GM19372 (cell line): ENCODE measurements around the gene HS3ST4.

ENCODE experiments used
- ATAC-seq: cut with Tn5 transposase; IDR thresholded peaks from one replicate; pipeline ENCODE4 v1.9.1; 2021; ENCODE audit warnings: mild to moderate bottlenecking, low read depth, moderate library complexity; ENCODE audit not compliant: unreplicated experiment

Gene HS3ST4

GRCh38 chr16:25812215-25812614 is 120.5 kb downstream of the HS3ST4 start:
- no peak for ATAC-seq

GRCh38 chr16:25817295-25817694 is 125.5 kb downstream of the HS3ST4 start:
- no peak for ATAC-seq

- no peak for ATAC-seq
These were observed 126.1 kb downstream of the HS3ST4 start for GRCh38 chr16:25817876-25818275.

GRCh38 chr16:25823891-25824290 is 132.1 kb downstream of the HS3ST4 start:
- ATAC-seq: no peak

GRCh38 chr16:25827709-25828108 is 135.9 kb downstream of the HS3ST4 start:
- no peak for ATAC-seq

GRCh38 chr16:25828510-25828909 is 136.8 kb downstream of the HS3ST4 start:
- ATAC-seq: no peak

GRCh38 chr16:25832291-25832690 is 140.5 kb downstream of the HS3ST4 start:
- ATAC-seq: no peak

GRCh38 chr16:25834101-25834500 is 142.3 kb downstream of the HS3ST4 start:
- ATAC-seq: no peak

GRCh38 chr16:25835126-25835525 is 143.4 kb downstream of the HS3ST4 start:
- no peak for ATAC-seq

GRCh38 chr16:25838724-25839186 is 147.0 kb downstream of the HS3ST4 start:
- no peak for ATAC-seq

GRCh38 chr16:25841761-25842160 is 150.0 kb downstream of the HS3ST4 start:
- no peak for ATAC-seq

- no peak for ATAC-seq
These were observed 154.1 kb downstream of the HS3ST4 start for GRCh38 chr16:25845901-25846300.

- no peak for ATAC-seq
These were observed 162.4 kb downstream of the HS3ST4 start for GRCh38 chr16:25854141-25854540.

- no peak for ATAC-seq
These were observed 163.3 kb downstream of the HS3ST4 start for GRCh38 chr16:25855063-25855462.

GRCh38 chr16:25855818-25856217 is 164.1 kb downstream of the HS3ST4 start:
- ATAC-seq: no peak

GRCh38 chr16:25859645-25860044 is 167.9 kb downstream of the HS3ST4 start:
- ATAC-seq: no peak

- no peak for ATAC-seq
These were observed 175.3 kb downstream of the HS3ST4 start for GRCh38 chr16:25867041-25867440.

- no peak for ATAC-seq
These were observed 176.3 kb downstream of the HS3ST4 start for GRCh38 chr16:25868106-25868505.

GRCh38 chr16:25868706-25869370 is 177.1 kb downstream of the HS3ST4 start:
- no peak for ATAC-seq

GRCh38 chr16:25872369-25873070 is 180.8 kb downstream of the HS3ST4 start:
- ATAC-seq: no peak

- no peak for ATAC-seq
These were observed 182.4 kb downstream of the HS3ST4 start for GRCh38 chr16:25874196-25874595.

GRCh38 chr16:25875956-25876598 is 184.3 kb downstream of the HS3ST4 start:
- no peak for ATAC-seq
